Caco-2 (cell line): ENCODE data around the gene STAU1. TPM values are rescaled to one million over a fixed set of nuclear protein-coding genes. Genes with fewer than 3 reads are reported as not detected.
"Not testable (repeated sequence)": the region's sequence is repeated elsewhere in the genome, so short reads cannot be mapped to it uniquely, and the experiment has no call there.

Experiments used
- BruUV-seq: library from RNA; stranded (reverse); fragments of 400-500 nt; replicated peaks from 2 replicates; lab custom pipeline; 2021; lab: Mats Ljungman, UMichigan
- CTCF ChIA-PET: fragments of 300-600 bp; sonication (Branson Sonifier 250); formaldehyde crosslinking; loops from one replicate; lab custom pipeline; 2022; ENCODE audit warnings: antibody characterized with exemption; lab: Charles Lee
- POLR2A ChIA-PET: fragments of 300-600 bp; sonication (Branson Sonifier 250); formaldehyde crosslinking; loops from one replicate; lab custom pipeline; 2022; ENCODE audit warnings: antibody characterized with exemption; lab: Charles Lee
- DNase-seq, 2 experiments: peaks; one replicate each; pipeline versions ENCODE4 v3.0.0 to v3.0.0-alpha.2; 2020 to 2022
- H3K27me3 ChIP-seq: replicated peaks from 2 replicates; pipeline ENCODE4 v1.6.0; 2011; ENCODE audit warnings: low read length; ENCODE audit not compliant: control insufficient read depth, insufficient read depth
- H3K36me3 ChIP-seq: 2 replicates; pipeline ENCODE4 v1.5.1; 2011; ENCODE audit warnings: low read length; ENCODE audit not compliant: control insufficient read depth, insufficient read depth
- H3K4me1 ChIP-seq: fragments of 250-450 bp; sonication (Bioruptor Pico); 2 replicates; pipeline ENCODE4 v1.5.1; 2020; ENCODE audit warnings: mild to moderate bottlenecking
- H3K4me3 ChIP-seq: 2 replicates; pipeline ENCODE4 v1.5.1; 2011; ENCODE audit warnings: low read depth, mild to moderate bottlenecking, control low read depth, low read length
- H3K9me3 ChIP-seq: fragments of 250-450 bp; sonication (Bioruptor Pico); 2 replicates; pipeline ENCODE4 v1.5.1; 2020; ENCODE audit warnings: mild to moderate bottlenecking, moderate library complexity
- H3K27ac Mint-ChIP-seq: one replicate; pipeline ENCODE4 v1.8.0; 2022; ENCODE audit warnings: mixed read lengths; ENCODE audit not compliant: unreplicated experiment
- H3K27me3 Mint-ChIP-seq: one replicate; pipeline ENCODE4 v1.8.0; 2022; ENCODE audit warnings: mixed read lengths; ENCODE audit not compliant: insufficient read depth, unreplicated experiment
- H3K36me3 Mint-ChIP-seq: one replicate; pipeline ENCODE4 v1.8.0; 2022; ENCODE audit warnings: mild to moderate bottlenecking, mixed read lengths; ENCODE audit not compliant: insufficient read depth, unreplicated experiment
- H3K4me1 Mint-ChIP-seq: one replicate; pipeline ENCODE4 v1.8.0; 2022; ENCODE audit warnings: low read depth, mixed read lengths; ENCODE audit not compliant: unreplicated experiment
- H3K4me3 Mint-ChIP-seq: one replicate; pipeline ENCODE4 v1.8.0; 2022; ENCODE audit warnings: mild to moderate bottlenecking, moderate library complexity, mixed read lengths; ENCODE audit not compliant: unreplicated experiment
- H3K9me3 Mint-ChIP-seq: one replicate; pipeline ENCODE4 v1.8.0; 2022; ENCODE audit warnings: mixed read lengths; ENCODE audit not compliant: unreplicated experiment
- CTCF ChIP-seq, 2 experiments: fragments of 200-600 bp in 1 of 2; IDR thresholded peaks; 1 replicate in 1 of 2; 2 replicates in 1 of 2; pipeline versions ENCODE4 v1.5.1 to v1.8.0; 2011 to 2022; ENCODE audit warnings: antibody characterized with exemption in 1 of 2, control low read depth in 1 of 2, inconsistent platforms in 1 of 2, low read depth in 1 of 2, low read length in 1 of 2, mild to moderate bottlenecking in 1 of 2, moderate library complexity in 1 of 2; ENCODE audit not compliant: insufficient read depth in 1 of 2, severe bottlenecking in 1 of 2, unreplicated experiment in 1 of 2
- intact Hi-C: fragments of 100-400 bp; cut with micrococcal nuclease; formaldehyde crosslinking; loops from one replicate; pipeline ENCODE4 v1.10.0; 2022; ENCODE audit not compliant: unreplicated experiment
- total RNA-seq: library from RNA; stranded (reverse); gene quantifications from 2 replicates; pipeline ENCODE4 v1.2.3, GENCODE V29; 2022

The STAU1 gene
- total RNA-seq, 1 experiment from 2014 or later = 201 TPM

- Histone ChIP-seq H3K27me3 (no peaks in the 10 kb centered on the region), H3K9me3 (no peaks in the 10 kb centered on the region), H3K4me1 (no peaks in the 10 kb centered on the region), H3K4me3 (no peak overlapping the region), H3K36me3 (no peaks in the 10 kb centered on the region)
- Mint-ChIP-seq H3K27ac (no peak overlapping the region), H3K9me3 (no peaks in the 10 kb centered on the region), H3K4me1 (no peaks in the 10 kb centered on the region), H3K4me3 (no peak overlapping the region), H3K36me3 (no peaks in the 10 kb centered on the region), H3K27me3 (no peaks in the 10 kb centered on the region)
- ChIA-PET CTCF (no interaction called here), POLR2A (interaction anchor here (0.6 kb wide), 1 partner anchor 36 kb away, joined by 3 read pairs; no protein-coding TSS in a partner anchor)
- intact Hi-C loops = no loop called here
- DNase-seq = peak in 1 of 2 experiments; percentile 27
- no peak for TF ChIP-seq CTCF (IDR thresholded peaks at IDR 0.05; ENCODE audit: insufficient read depth in 1 of 2, low read depth in 1 of 2, low read length in 1 of 2, severe bottlenecking in 1 of 2, unreplicated experiment in 1 of 2)
- no TSS peak for BruUV-seq
Measured at GRCh38 chr20:49203746-49204145, 15.6 kb upstream of the STAU1 start.

- ChIA-PET POLR2A (no interaction called here), CTCF (interaction anchor here (0.6 kb wide), 1 partner anchor 918 kb away, joined by 3 read pairs; no protein-coding TSS in a partner anchor)
- H3K9me3 ChIP-seq = no peaks in the 10 kb centered on the region
- no peaks in the 10 kb centered on the region for H3K36me3 Mint-ChIP-seq
- H3K27ac Mint-ChIP-seq = no peak overlapping the region
- no peaks in the 10 kb centered on the region for H3K4me1 ChIP-seq
- no peak for TF ChIP-seq CTCF (IDR thresholded peaks at IDR 0.05; ENCODE audit: insufficient read depth in 1 of 2, low read depth in 1 of 2, low read length in 1 of 2, severe bottlenecking in 1 of 2, unreplicated experiment in 1 of 2)
- H3K9me3 Mint-ChIP-seq = no peaks in the 10 kb centered on the region
- no peaks in the 10 kb centered on the region for H3K27me3 Mint-ChIP-seq
- no peak overlapping the region for H3K4me3 ChIP-seq
- no TSS peak for BruUV-seq
- H3K27me3 ChIP-seq = no peaks in the 10 kb centered on the region
- H3K36me3 ChIP-seq = no peaks in the 10 kb centered on the region
- intact Hi-C loops = no loop called here
- H3K4me1 Mint-ChIP-seq = no peaks in the 10 kb centered on the region
- DNase-seq = peak in 1 of 2 experiments; percentile 18
- no peak overlapping the region for H3K4me3 Mint-ChIP-seq
Measured at GRCh38 chr20:49203011-49203410, 14.9 kb upstream of the STAU1 start.

GRCh38 chr20:49199729-49200293 is 11.7 kb upstream of the STAU1 start:
- no peak overlapping the region for H3K27ac Mint-ChIP-seq
- POLR2A ChIA-PET = no interaction called here
- BruUV-seq = no TSS peak
- peak in 1 of 2 experiments; percentile 12 for DNase-seq
- H3K36me3 Mint-ChIP-seq = no peaks in the 10 kb centered on the region
- Histone ChIP-seq H3K4me1 (no peaks in the 10 kb centered on the region), H3K4me3 (no peak overlapping the region), H3K36me3 (no peaks in the 10 kb centered on the region), H3K9me3 (no peaks in the 10 kb centered on the region), H3K27me3 (no peaks in the 10 kb centered on the region)
- CTCF ChIA-PET = no interaction called here
- no peak overlapping the region for H3K4me3 Mint-ChIP-seq
- no peaks in the 10 kb centered on the region for H3K9me3 Mint-ChIP-seq
- TF ChIP-seq CTCF (IDR thresholded peaks at IDR 0.05; ENCODE audit: insufficient read depth in 1 of 2, low read depth in 1 of 2, low read length in 1 of 2, severe bottlenecking in 1 of 2, unreplicated experiment in 1 of 2) = no peak
- no peaks in the 10 kb centered on the region for H3K27me3 Mint-ChIP-seq
- no peaks in the 10 kb centered on the region for H3K4me1 Mint-ChIP-seq
- intact Hi-C loops = no loop called here

- H3K4me3 ChIP-seq, DNase-seq, H3K27me3 ChIP-seq, H3K4me3 Mint-ChIP-seq, BruUV-seq, H3K4me1 Mint-ChIP-seq, POLR2A ChIA-PET, H3K36me3 ChIP-seq, CTCF ChIA-PET, H3K27me3 Mint-ChIP-seq, intact Hi-C loops, H3K9me3 Mint-ChIP-seq, H3K9me3 ChIP-seq, H3K4me1 ChIP-seq, H3K27ac Mint-ChIP-seq: not testable (repeated sequence)
- H3K36me3 Mint-ChIP-seq = peaks cover 17% of the 10 kb centered on the region
Measured at GRCh38 chr20:49192944-49193518, 4.9 kb upstream of the STAU1 start.
